Ammon's horn (tissue), 1 donor: ENCODE data around the gene B9D1.

Source experiments
- DNase-seq: peaks from one replicate; pipeline ENCODE4 v3.0.0-alpha.2; 2016; ENCODE audit warnings: low spot score

B9D1 gene

GRCh38 chr17:19376811-19377210 lies 14.3 kb upstream of the B9D1 start:
- no peak for DNase-seq

- DNase-seq: no peak
These were observed 13.2 kb upstream of the B9D1 start for GRCh38 chr17:19375732-19376131.

- DNase-seq: no peak
These were observed 11.6 kb upstream of the B9D1 start for GRCh38 chr17:19374136-19374535.

GRCh38 chr17:19372866-19373504 lies 10.5 kb upstream of the B9D1 start:
- DNase-seq: no peak

GRCh38 chr17:19372439-19372838 lies 9.9 kb upstream of the B9D1 start:
- DNase-seq: no peak

- DNase-seq: no peak
These were observed 9.5 kb upstream of the B9D1 start for GRCh38 chr17:19372011-19372370.

- no peak for DNase-seq
These were observed 8.9 kb upstream of the B9D1 start for GRCh38 chr17:19371259-19372010.

- no peak for DNase-seq
These were observed 8.0 kb upstream of the B9D1 start for GRCh38 chr17:19370493-19370960.

GRCh38 chr17:19369846-19370492 lies 7.4 kb upstream of the B9D1 start:
- DNase-seq: no peak

- DNase-seq: no peak
These were observed 6.7 kb upstream of the B9D1 start for GRCh38 chr17:19369107-19369778.

- DNase-seq: no peak
These were observed 5.7 kb upstream of the B9D1 start for GRCh38 chr17:19368229-19368628.

GRCh38 chr17:19366637-19366972 lies 4.1 kb upstream of the B9D1 start:
- DNase-seq: no peak

- no peak for DNase-seq
These were observed 3.5 kb upstream of the B9D1 start for GRCh38 chr17:19365833-19366636.

- DNase-seq: no peak
These were observed 2.9 kb upstream of the B9D1 start for GRCh38 chr17:19365499-19365817.

GRCh38 chr17:19364699-19365498 lies 2.4 kb upstream of the B9D1 start:
- DNase-seq: no peak

GRCh38 chr17:19363460-19364035 lies 1.0 kb upstream of the B9D1 start:
- no peak for DNase-seq

- no peak for DNase-seq
These were observed 553 bp upstream of the B9D1 start for GRCh38 chr17:19363114-19363438.

GRCh38 chr17:19361944-19362276 lies 613 bp downstream of the B9D1 start:
- DNase-seq: no peak

- no peak for DNase-seq
These were observed 1.2 kb downstream of the B9D1 start for GRCh38 chr17:19361326-19361725.

- no peak for DNase-seq
These were observed 1.8 kb downstream of the B9D1 start for GRCh38 chr17:19360772-19361171.

GRCh38 chr17:19359856-19360255 lies 2.7 kb downstream of the B9D1 start:
- DNase-seq: no peak
